CD4-positive, CD25-positive, alpha-beta regulatory T cell (primary cell): ENCODE data around the gene TEX47. TPM values are rescaled to one million over a fixed set of nuclear protein-coding genes. Genes with fewer than 3 reads are reported as not detected.

ENCODE experiments used
- ATAC-seq, 2 donors: fragments of 150-1000 bp; cut with Tn5 transposase; one replicate each; pipeline ENCODE4 v1.10.0; 2021; ENCODE audit warnings: low read depth in 2 of 2, moderate number of reproducible peaks in 2 of 2, moderate library complexity in 1 of 2
- DNase-seq, 3 donors: peaks; one replicate each; pipeline versions ENCODE4 v3.0.0 to v3.0.0-alpha.2; 2012 to 2022; ENCODE audit warnings: mixed read lengths in 1 of 3
- H3K27ac ChIP-seq: one replicate; pipeline ENCODE4 v1.7.0; 2013; ENCODE audit warnings: mild to moderate bottlenecking, low read length; ENCODE audit not compliant: insufficient read depth, poor library complexity, severe bottlenecking
- H3K27me3 ChIP-seq: one replicate; pipeline ENCODE4 v1.7.0; 2013; ENCODE audit warnings: low read length; ENCODE audit not compliant: control insufficient read depth, insufficient read depth
- H3K36me3 ChIP-seq: one replicate; pipeline ENCODE4 v1.7.0; 2013; ENCODE audit warnings: mild to moderate bottlenecking, low read length, moderate library complexity; ENCODE audit not compliant: control insufficient read depth, insufficient read depth
- H3K4me1 ChIP-seq: 2 replicates; pipeline ENCODE4 v1.7.0; 2013; ENCODE audit warnings: mild to moderate bottlenecking, low read length; ENCODE audit not compliant: insufficient read depth, control insufficient read depth, poor library complexity, severe bottlenecking
- H3K4me3 ChIP-seq: one replicate; pipeline ENCODE4 v1.7.0; 2013; ENCODE audit warnings: low read depth, mild to moderate bottlenecking, low read length, moderate library complexity
- H3K9me3 ChIP-seq, 2 experiments: 1 replicate in 1 of 2; 2 replicates in 1 of 2; pipeline ENCODE4 v1.7.0; 2013; ENCODE audit warnings: low read length in 2 of 2, mild to moderate bottlenecking in 1 of 2, moderate library complexity in 1 of 2; ENCODE audit not compliant: control insufficient read depth in 2 of 2
- H3K27ac Mint-ChIP-seq, 3 donors: one replicate each; pipeline ENCODE4 v1.8.0; 2020 to 2022; ENCODE audit warnings: mild to moderate bottlenecking in 3 of 3, mixed read lengths in 3 of 3, moderate library complexity in 2 of 3
- H3K27me3 Mint-ChIP-seq: one replicate; pipeline ENCODE4 v1.8.0; 2022; ENCODE audit warnings: mild to moderate bottlenecking, mixed read lengths
- H3K36me3 Mint-ChIP-seq: one replicate; pipeline ENCODE4 v1.8.0; 2020; ENCODE audit warnings: mixed read lengths
- H3K4me1 Mint-ChIP-seq, 4 donors: one replicate each; pipeline ENCODE4 v1.8.0; 2020 to 2022; ENCODE audit warnings: mixed read lengths in 4 of 4, mild to moderate bottlenecking in 1 of 4
- H3K4me3 Mint-ChIP-seq, 4 donors: one replicate each; pipeline ENCODE4 v1.8.0; 2020 to 2022; ENCODE audit warnings: mild to moderate bottlenecking in 4 of 4, mixed read lengths in 4 of 4, moderate library complexity in 3 of 4
- H3K9me3 Mint-ChIP-seq, 7 donors: one replicate each; pipeline ENCODE4 v1.8.0; 2020 to 2022; ENCODE audit warnings: mixed read lengths in 7 of 7, mild to moderate bottlenecking in 3 of 7, moderate library complexity in 2 of 7
- polyA plus RNA-seq, 4 donors: library from polyadenylated mRNA; unstranded; fragments of 300-500 nt; fragmentation: Illumina TruSeq; gene quantifications; one replicate each; pipeline ENCODE4 v1.2.3, GENCODE V29; 2021
- total RNA-seq: library from RNA; stranded (reverse); gene quantifications from one replicate; pipeline ENCODE4 v1.2.3, GENCODE V29; 2022

TEX47 gene
- total RNA-seq (not detected), polyA plus RNA-seq (not detected)

GRCh38 chr7:88795553-88795952 lies at the start of gene TEX47:
Gene TEX47, minus strand, starts transcription at chr7:88795737. Its CDS starts 795 bp downstream, at chr7:88794942.
- Histone ChIP-seq H3K4me1 (no peaks in the 10 kb centered on the region), H3K27me3 (no peaks in the 10 kb centered on the region), H3K27ac (no peak within 1 kb of the TSS), H3K4me3 (no peak within 1 kb of the TSS), H3K36me3 (no peaks in the 10 kb centered on the region), H3K9me3 (no peaks in the 10 kb centered on the region)
- Mint-ChIP-seq H3K27me3 (no peaks in the 10 kb centered on the region), H3K36me3 (no peaks in the 10 kb centered on the region), H3K9me3 (peaks cover 0 to 4% (median 0%) of the 10 kb centered on the region in 7 donors), H3K4me1 (no peaks in the 10 kb centered on the region), H3K27ac (no peak within 1 kb of the TSS), H3K4me3 (no peak within 1 kb of the TSS)
- no peak for DNase-seq
- no peak for ATAC-seq

- no peak for ATAC-seq
- H3K27me3 Mint-ChIP-seq: no peaks in the 10 kb centered on the region
These were observed 49.6 kb upstream of the TEX47 start for GRCh38 chr7:88845091-88845490.

GRCh38 chr7:88842201-88842600 lies 46.7 kb upstream of the TEX47 start:
- Histone ChIP-seq H3K9me3 (no peaks in the 10 kb centered on the region), H3K4me3 (no peak overlapping the region), H3K27me3 (no peaks in the 10 kb centered on the region), H3K36me3 (no peaks in the 10 kb centered on the region), H3K27ac (no peak overlapping the region), H3K4me1 (no peaks in the 10 kb centered on the region)
- ATAC-seq (no peak), DNase-seq (no peak)
- H3K4me3 Mint-ChIP-seq: no peak overlapping the region
- H3K27me3 Mint-ChIP-seq: no peaks in the 10 kb centered on the region
- no peaks in the 10 kb centered on the region for H3K4me1 Mint-ChIP-seq
- no peak overlapping the region for H3K27ac Mint-ChIP-seq
- no peaks in the 10 kb centered on the region for H3K36me3 Mint-ChIP-seq
- peaks cover 0 to 7% (median 0%) of the 10 kb centered on the region in 7 donors for H3K9me3 Mint-ChIP-seq

More at GRCh38 chr7:88845091-88845490, 49.6 kb upstream of the TEX47 start:
- no peak overlapping the region for H3K27ac Mint-ChIP-seq
- no peaks in the 10 kb centered on the region for H3K27me3 ChIP-seq
- H3K4me3 ChIP-seq: no peak overlapping the region
- no peak overlapping the region for H3K4me3 Mint-ChIP-seq
- H3K9me3 Mint-ChIP-seq: peaks cover 0 to 7% (median 1%) of the 10 kb centered on the region in 7 donors
- H3K36me3 ChIP-seq: no peaks in the 10 kb centered on the region
- DNase-seq: no peak
- no peaks in the 10 kb centered on the region for H3K36me3 Mint-ChIP-seq
- H3K4me1 Mint-ChIP-seq: no peaks in the 10 kb centered on the region
- no peak overlapping the region for H3K27ac ChIP-seq
- H3K4me1 ChIP-seq: no peaks in the 10 kb centered on the region
- no peaks in the 10 kb centered on the region for H3K9me3 ChIP-seq

GRCh38 chr7:88835147-88835728 lies 39.7 kb upstream of the TEX47 start:
- H3K4me3 Mint-ChIP-seq: no peak overlapping the region
- no peaks in the 10 kb centered on the region for H3K27me3 ChIP-seq
- no peak overlapping the region for H3K27ac Mint-ChIP-seq
- H3K4me1 Mint-ChIP-seq: no peaks in the 10 kb centered on the region
- H3K36me3 ChIP-seq: no peaks in the 10 kb centered on the region
- H3K9me3 Mint-ChIP-seq: no peaks in the 10 kb centered on the region
- no peaks in the 10 kb centered on the region for H3K27me3 Mint-ChIP-seq
- ATAC-seq (no peak), DNase-seq (peak in 1 of 3 donors; percentile 7)
- no peaks in the 10 kb centered on the region for H3K36me3 Mint-ChIP-seq
- H3K9me3 ChIP-seq: no peaks in the 10 kb centered on the region
- no peak overlapping the region for H3K27ac ChIP-seq
- no peak overlapping the region for H3K4me3 ChIP-seq
- no peaks in the 10 kb centered on the region for H3K4me1 ChIP-seq

GRCh38 chr7:88826222-88826621 lies 30.7 kb upstream of the TEX47 start:
- no peaks in the 10 kb centered on the region for H3K27me3 ChIP-seq
- H3K36me3 Mint-ChIP-seq: no peaks in the 10 kb centered on the region
- DNase-seq (no peak), ATAC-seq (no peak)
- no peaks in the 10 kb centered on the region for H3K4me1 ChIP-seq
- no peak overlapping the region for H3K4me3 ChIP-seq
- H3K9me3 ChIP-seq: no peaks in the 10 kb centered on the region
- no peak overlapping the region for H3K4me3 Mint-ChIP-seq
- no peaks in the 10 kb centered on the region for H3K36me3 ChIP-seq
- H3K9me3 Mint-ChIP-seq: peaks cover 0 to 11% (median 5%) of the 10 kb centered on the region in 7 donors
- no peak overlapping the region for H3K27ac Mint-ChIP-seq
- no peaks in the 10 kb centered on the region for H3K27me3 Mint-ChIP-seq
- no peaks in the 10 kb centered on the region for H3K4me1 Mint-ChIP-seq
- H3K27ac ChIP-seq: no peak overlapping the region

GRCh38 chr7:88818552-88818951 lies 23.0 kb upstream of the TEX47 start:
- H3K36me3 Mint-ChIP-seq: no peaks in the 10 kb centered on the region
- H3K27ac Mint-ChIP-seq: no peak overlapping the region
- H3K4me3 Mint-ChIP-seq: no peak overlapping the region
- Histone ChIP-seq H3K4me3 (no peak overlapping the region), H3K9me3 (no peaks in the 10 kb centered on the region), H3K36me3 (no peaks in the 10 kb centered on the region), H3K4me1 (no peaks in the 10 kb centered on the region), H3K27me3 (no peaks in the 10 kb centered on the region), H3K27ac (no peak overlapping the region)
- peaks cover 2 to 12% (median 4%) of the 10 kb centered on the region in 7 donors for H3K9me3 Mint-ChIP-seq
- no peaks in the 10 kb centered on the region for H3K4me1 Mint-ChIP-seq
- no peaks in the 10 kb centered on the region for H3K27me3 Mint-ChIP-seq
- no peak for ATAC-seq
- DNase-seq: no peak

GRCh38 chr7:88806280-88807037 lies 10.9 kb upstream of the TEX47 start:
- Mint-ChIP-seq H3K9me3 (peaks cover 0 to 4% (median 2%) of the 10 kb centered on the region in 7 donors), H3K4me3 (no peak overlapping the region), H3K27ac (no peak overlapping the region), H3K4me1 (no peaks in the 10 kb centered on the region), H3K27me3 (no peaks in the 10 kb centered on the region), H3K36me3 (no peaks in the 10 kb centered on the region)
- Histone ChIP-seq H3K9me3 (no peaks in the 10 kb centered on the region), H3K36me3 (no peaks in the 10 kb centered on the region), H3K27me3 (no peaks in the 10 kb centered on the region), H3K4me3 (no peak overlapping the region), H3K4me1 (no peaks in the 10 kb centered on the region), H3K27ac (no peak overlapping the region)
- DNase-seq: no peak
- no peak for ATAC-seq

- Histone ChIP-seq H3K27me3 (no peaks in the 10 kb centered on the region), H3K4me3 (no peak overlapping the region), H3K9me3 (no peaks in the 10 kb centered on the region), H3K36me3 (no peaks in the 10 kb centered on the region), H3K27ac (no peak overlapping the region), H3K4me1 (no peaks in the 10 kb centered on the region)
- DNase-seq (no peak), ATAC-seq (no peak)
- no peak overlapping the region for H3K27ac Mint-ChIP-seq
- no peaks in the 10 kb centered on the region for H3K4me1 Mint-ChIP-seq
- H3K36me3 Mint-ChIP-seq: no peaks in the 10 kb centered on the region
- peaks cover 0 to 5% (median 2%) of the 10 kb centered on the region in 7 donors for H3K9me3 Mint-ChIP-seq
- no peaks in the 10 kb centered on the region for H3K27me3 Mint-ChIP-seq
- no peak overlapping the region for H3K4me3 Mint-ChIP-seq
These were observed 5.5 kb upstream of the TEX47 start for GRCh38 chr7:88801046-88801445.
